Prostate gland (tissue), 2 donors: ENCODE measurements around the gene TMEM114.
"Not testable (repeated sequence)": the region's sequence is repeated elsewhere in the genome, so short reads cannot be mapped to it uniquely, and the experiment has no call there.

Experiments used
- POLR2A ChIP-seq: fragments of 450-650 bp; IDR thresholded peaks from one replicate; pipeline ENCODE4 v1.6.1; 2016; ENCODE audit warnings: antibody characterized with exemption, mild to moderate bottlenecking
- POLR2AphosphoS5 ChIP-seq: sonication (generic); formaldehyde crosslinking; IDR thresholded peaks from one replicate; pipeline ENCODE4 v1.6.1; 2017; ENCODE audit warnings: antibody characterized with exemption
- TF ChIP-seq, protein P1 (sequence below), 4 experiments: fragments of 200-600 bp in 2 of 4; fragments of 450-650 bp in 2 of 4; sonication (generic) in 2 of 4; IDR thresholded peaks; 1 replicate in 3 of 4; 2 replicates in 1 of 4; pipeline ENCODE4 v1.5.1; 2016 to 2019; ENCODE audit warnings: antibody characterized with exemption in 4 of 4, mild to moderate bottlenecking in 2 of 4, moderate library complexity in 2 of 4

DNA sequence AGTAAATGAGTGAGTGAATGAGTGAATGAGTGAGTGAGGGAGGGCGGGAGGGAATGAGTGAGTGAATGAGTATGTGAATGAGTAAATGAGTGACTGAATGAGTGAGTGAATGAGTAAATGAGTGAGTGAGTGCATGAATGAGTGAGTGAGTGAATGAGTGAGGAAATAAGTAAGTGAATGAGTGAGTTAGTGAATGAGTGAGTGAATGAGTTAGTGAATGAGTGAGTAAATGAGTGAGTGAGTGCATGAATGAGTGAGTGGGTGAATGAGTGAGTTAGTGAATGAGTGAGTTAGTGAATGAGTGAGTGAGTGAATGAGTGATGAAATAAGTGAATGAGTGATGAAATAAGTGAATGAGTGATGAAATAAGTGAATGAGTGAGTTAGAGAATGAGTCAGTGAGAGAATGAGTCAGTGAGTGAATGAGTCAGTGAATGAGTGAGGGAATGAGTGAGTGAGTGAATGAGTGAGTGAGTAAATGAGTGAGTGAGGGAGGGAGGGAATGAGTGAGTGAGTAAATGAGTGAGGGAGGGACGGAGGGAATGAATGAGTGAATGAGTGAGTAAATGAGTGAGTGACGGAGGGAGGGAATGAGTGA lies 26.3 kb downstream of the TMEM114 start:
- TF ChIP-seq, protein P1, sequence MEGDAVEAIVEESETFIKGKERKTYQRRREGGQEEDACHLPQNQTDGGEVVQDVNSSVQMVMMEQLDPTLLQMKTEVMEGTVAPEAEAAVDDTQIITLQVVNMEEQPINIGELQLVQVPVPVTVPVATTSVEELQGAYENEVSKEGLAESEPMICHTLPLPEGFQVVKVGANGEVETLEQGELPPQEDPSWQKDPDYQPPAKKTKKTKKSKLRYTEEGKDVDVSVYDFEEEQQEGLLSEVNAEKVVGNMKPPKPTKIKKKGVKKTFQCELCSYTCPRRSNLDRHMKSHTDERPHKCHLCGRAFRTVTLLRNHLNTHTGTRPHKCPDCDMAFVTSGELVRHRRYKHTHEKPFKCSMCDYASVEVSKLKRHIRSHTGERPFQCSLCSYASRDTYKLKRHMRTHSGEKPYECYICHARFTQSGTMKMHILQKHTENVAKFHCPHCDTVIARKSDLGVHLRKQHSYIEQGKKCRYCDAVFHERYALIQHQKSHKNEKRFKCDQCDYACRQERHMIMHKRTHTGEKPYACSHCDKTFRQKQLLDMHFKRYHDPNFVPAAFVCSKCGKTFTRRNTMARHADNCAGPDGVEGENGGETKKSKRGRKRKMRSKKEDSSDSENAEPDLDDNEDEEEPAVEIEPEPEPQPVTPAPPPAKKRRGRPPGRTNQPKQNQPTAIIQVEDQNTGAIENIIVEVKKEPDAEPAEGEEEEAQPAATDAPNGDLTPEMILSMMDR (IDR thresholded peaks at IDR 0.05) = not testable (repeated sequence)
- not testable (repeated sequence) for TF ChIP-seq POLR2A, POLR2AphosphoS5
